ENCODE measurements around the gene HS3ST5. TPM values are rescaled to one million over a fixed set of nuclear protein-coding genes. Genes with fewer than 3 reads are reported as not detected.

The HS3ST5 gene
- total and polyA plus RNA-seq, 2 experiments from 2014 or later = 2.8 to 3.5 TPM

DNA sequence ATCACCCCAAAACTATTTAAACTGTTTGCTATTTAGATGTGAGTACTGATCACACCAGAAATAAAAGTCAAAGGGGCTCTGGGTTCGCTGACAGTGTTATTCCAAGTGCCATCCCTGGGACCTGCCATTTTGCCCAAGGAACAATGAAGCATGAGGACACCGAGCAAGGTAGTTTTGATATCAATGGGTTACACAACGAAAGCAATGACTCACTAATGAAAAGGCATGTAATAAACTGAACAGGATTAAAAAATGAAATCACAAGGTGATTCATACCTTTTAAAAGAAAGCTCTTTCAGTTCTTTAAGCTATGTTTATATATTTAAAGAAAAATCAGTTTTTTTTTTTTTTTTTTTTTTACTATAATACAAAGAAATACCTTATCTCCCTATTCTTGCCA, 102.0 kb downstream of the HS3ST5 start:
- peaks cover 20% of the 10 kb centered on the region for H3K4me1 Mint-ChIP-seq
- H3K27ac Mint-ChIP-seq = no peak overlapping the region
- H3K27me3 ChIP-seq (ENCODE audit: insufficient read depth) = no peaks in the 10 kb centered on the region
- H2AFZ ChIP-seq = no peak overlapping the region
- H3K36me3 ChIP-seq (ENCODE audit: insufficient read depth) = no peaks in the 10 kb centered on the region
- H3K4me3 ChIP-seq = no peak overlapping the region
- ATAC-seq = no peak
- no peak overlapping the region for H3K4me3 Mint-ChIP-seq
- H4K20me1 ChIP-seq (replicated peaks; ENCODE audit: insufficient read depth) = no peaks in the 10 kb centered on the region
- no peak overlapping the region for H3K27ac ChIP-seq (ENCODE audit: low read depth)
- H3F3A ChIP-seq (replicated peaks; ENCODE audit: low read depth) = no peaks in the 10 kb centered on the region
- H3K27me3 Mint-ChIP-seq (ENCODE audit: insufficient read depth, low read depth, poor library complexity) = no peaks in the 10 kb centered on the region
- H3K79me2 ChIP-seq (replicated peaks; ENCODE audit: insufficient read depth) = no peaks in the 10 kb centered on the region
- no peak overlapping the region for H3K4me2 ChIP-seq
- no peak for TF ChIP-seq EZH2phosphoT487 (IDR thresholded peaks at IDR 0.05; ENCODE audit: unreplicated experiment)
- TF ChIP-seq ZNF331 (CRISPR knock-in tag; IDR thresholded peaks at IDR 0.05; ENCODE audit: low read depth) = no peak
- TF ChIP-seq, protein P1, sequence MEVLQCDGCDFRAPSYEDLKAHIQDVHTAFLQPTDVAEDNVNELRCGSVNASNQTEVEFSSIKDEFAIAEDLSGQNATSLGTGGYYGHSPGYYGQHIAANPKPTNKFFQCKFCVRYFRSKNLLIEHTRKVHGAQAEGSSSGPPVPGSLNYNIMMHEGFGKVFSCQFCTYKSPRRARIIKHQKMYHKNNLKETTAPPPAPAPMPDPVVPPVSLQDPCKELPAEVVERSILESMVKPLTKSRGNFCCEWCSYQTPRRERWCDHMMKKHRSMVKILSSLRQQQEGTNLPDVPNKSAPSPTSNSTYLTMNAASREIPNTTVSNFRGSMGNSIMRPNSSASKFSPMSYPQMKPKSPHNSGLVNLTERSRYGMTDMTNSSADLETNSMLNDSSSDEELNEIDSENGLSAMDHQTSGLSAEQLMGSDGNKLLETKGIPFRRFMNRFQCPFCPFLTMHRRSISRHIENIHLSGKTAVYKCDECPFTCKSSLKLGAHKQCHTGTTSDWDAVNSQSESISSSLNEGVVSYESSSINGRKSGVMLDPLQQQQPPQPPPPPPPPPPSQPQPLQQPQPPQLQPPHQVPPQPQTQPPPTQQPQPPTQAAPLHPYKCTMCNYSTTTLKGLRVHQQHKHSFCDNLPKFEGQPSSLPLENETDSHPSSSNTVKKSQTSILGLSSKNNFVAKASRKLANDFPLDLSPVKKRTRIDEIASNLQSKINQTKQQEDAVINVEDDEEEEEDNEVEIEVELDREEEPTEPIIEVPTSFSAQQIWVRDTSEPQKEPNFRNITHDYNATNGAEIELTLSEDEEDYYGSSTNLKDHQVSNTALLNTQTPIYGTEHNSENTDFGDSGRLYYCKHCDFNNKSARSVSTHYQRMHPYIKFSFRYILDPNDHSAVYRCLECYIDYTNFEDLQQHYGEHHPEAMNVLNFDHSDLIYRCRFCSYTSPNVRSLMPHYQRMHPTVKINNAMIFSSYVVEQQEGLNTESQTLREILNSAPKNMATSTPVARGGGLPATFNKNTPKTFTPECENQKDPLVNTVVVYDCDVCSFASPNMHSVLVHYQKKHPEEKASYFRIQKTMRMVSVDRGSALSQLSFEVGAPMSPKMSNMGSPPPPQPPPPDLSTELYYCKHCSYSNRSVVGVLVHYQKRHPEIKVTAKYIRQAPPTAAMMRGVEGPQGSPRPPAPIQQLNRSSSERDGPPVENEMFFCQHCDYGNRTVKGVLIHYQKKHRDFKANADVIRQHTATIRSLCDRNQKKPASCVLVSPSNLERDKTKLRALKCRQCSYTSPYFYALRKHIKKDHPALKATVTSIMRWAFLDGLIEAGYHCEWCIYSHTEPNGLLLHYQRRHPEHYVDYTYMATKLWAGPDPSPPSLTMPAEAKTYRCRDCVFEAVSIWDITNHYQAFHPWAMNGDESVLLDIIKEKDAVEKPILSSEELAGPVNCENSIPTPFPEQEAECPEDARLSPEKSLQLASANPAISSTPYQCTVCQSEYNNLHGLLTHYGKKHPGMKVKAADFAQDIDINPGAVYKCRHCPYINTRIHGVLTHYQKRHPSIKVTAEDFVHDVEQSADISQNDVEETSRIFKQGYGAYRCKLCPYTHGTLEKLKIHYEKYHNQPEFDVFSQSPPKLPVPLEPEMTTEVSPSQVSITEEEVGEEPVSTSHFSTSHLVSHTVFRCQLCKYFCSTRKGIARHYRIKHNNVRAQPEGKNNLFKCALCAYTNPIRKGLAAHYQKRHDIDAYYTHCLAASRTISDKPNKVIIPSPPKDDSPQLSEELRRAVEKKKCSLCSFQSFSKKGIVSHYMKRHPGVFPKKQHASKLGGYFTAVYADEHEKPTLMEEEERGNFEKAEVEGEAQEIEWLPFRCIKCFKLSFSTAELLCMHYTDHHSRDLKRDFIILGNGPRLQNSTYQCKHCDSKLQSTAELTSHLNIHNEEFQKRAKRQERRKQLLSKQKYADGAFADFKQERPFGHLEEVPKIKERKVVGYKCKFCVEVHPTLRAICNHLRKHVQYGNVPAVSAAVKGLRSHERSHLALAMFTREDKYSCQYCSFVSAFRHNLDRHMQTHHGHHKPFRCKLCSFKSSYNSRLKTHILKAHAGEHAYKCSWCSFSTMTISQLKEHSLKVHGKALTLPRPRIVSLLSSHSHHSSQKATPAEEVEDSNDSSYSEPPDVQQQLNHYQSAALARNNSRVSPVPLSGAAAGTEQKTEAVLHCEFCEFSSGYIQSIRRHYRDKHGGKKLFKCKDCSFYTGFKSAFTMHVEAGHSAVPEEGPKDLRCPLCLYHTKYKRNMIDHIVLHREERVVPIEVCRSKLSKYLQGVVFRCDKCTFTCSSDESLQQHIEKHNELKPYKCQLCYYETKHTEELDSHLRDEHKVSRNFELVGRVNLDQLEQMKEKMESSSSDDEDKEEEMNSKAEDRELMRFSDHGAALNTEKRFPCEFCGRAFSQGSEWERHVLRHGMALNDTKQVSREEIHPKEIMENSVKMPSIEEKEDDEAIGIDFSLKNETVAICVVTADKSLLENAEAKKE (CRISPR knock-in tag; IDR thresholded peaks at IDR 0.05) = no peak
- TF ChIP-seq, protein P2, sequence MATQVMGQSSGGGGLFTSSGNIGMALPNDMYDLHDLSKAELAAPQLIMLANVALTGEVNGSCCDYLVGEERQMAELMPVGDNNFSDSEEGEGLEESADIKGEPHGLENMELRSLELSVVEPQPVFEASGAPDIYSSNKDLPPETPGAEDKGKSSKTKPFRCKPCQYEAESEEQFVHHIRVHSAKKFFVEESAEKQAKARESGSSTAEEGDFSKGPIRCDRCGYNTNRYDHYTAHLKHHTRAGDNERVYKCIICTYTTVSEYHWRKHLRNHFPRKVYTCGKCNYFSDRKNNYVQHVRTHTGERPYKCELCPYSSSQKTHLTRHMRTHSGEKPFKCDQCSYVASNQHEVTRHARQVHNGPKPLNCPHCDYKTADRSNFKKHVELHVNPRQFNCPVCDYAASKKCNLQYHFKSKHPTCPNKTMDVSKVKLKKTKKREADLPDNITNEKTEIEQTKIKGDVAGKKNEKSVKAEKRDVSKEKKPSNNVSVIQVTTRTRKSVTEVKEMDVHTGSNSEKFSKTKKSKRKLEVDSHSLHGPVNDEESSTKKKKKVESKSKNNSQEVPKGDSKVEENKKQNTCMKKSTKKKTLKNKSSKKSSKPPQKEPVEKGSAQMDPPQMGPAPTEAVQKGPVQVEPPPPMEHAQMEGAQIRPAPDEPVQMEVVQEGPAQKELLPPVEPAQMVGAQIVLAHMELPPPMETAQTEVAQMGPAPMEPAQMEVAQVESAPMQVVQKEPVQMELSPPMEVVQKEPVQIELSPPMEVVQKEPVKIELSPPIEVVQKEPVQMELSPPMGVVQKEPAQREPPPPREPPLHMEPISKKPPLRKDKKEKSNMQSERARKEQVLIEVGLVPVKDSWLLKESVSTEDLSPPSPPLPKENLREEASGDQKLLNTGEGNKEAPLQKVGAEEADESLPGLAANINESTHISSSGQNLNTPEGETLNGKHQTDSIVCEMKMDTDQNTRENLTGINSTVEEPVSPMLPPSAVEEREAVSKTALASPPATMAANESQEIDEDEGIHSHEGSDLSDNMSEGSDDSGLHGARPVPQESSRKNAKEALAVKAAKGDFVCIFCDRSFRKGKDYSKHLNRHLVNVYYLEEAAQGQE (IDR thresholded peaks at IDR 0.05; ENCODE audit: unreplicated experiment) = no peak
- TF ChIP-seq EZH2 (IDR thresholded peaks at IDR 0.05; ENCODE audit: low read depth, unreplicated experiment) = no peak
- no peak for TF ChIP-seq ZNF114 (CRISPR knock-in tag; IDR thresholded peaks at IDR 0.05)
- no peak for TF ChIP-seq NANOG (IDR thresholded peaks at IDR 0.05; ENCODE audit: borderline replicate concordance)
- no peak for TF ChIP-seq JUNB (IDR thresholded peaks at IDR 0.05; ENCODE audit: unreplicated experiment)
- no peak for TF ChIP-seq POLR2AphosphoS5 (IDR thresholded peaks at IDR 0.05; ENCODE audit: low read depth)
- TF ChIP-seq, protein P3, sequence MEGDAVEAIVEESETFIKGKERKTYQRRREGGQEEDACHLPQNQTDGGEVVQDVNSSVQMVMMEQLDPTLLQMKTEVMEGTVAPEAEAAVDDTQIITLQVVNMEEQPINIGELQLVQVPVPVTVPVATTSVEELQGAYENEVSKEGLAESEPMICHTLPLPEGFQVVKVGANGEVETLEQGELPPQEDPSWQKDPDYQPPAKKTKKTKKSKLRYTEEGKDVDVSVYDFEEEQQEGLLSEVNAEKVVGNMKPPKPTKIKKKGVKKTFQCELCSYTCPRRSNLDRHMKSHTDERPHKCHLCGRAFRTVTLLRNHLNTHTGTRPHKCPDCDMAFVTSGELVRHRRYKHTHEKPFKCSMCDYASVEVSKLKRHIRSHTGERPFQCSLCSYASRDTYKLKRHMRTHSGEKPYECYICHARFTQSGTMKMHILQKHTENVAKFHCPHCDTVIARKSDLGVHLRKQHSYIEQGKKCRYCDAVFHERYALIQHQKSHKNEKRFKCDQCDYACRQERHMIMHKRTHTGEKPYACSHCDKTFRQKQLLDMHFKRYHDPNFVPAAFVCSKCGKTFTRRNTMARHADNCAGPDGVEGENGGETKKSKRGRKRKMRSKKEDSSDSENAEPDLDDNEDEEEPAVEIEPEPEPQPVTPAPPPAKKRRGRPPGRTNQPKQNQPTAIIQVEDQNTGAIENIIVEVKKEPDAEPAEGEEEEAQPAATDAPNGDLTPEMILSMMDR (conservative IDR thresholded peaks at IDR 0.05; ENCODE audit: low read depth in 2 of 2) = no peak
- TF ChIP-seq CREB1 (CRISPR knock-in tag; IDR thresholded peaks at IDR 0.05; ENCODE audit: low read depth) = no peak
- TF ChIP-seq, protein P4, sequence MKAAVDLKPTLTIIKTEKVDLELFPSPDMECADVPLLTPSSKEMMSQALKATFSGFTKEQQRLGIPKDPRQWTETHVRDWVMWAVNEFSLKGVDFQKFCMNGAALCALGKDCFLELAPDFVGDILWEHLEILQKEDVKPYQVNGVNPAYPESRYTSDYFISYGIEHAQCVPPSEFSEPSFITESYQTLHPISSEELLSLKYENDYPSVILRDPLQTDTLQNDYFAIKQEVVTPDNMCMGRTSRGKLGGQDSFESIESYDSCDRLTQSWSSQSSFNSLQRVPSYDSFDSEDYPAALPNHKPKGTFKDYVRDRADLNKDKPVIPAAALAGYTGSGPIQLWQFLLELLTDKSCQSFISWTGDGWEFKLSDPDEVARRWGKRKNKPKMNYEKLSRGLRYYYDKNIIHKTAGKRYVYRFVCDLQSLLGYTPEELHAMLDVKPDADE (IDR thresholded peaks at IDR 0.05) = no peak
- no peak for TF ChIP-seq STAT1 (IDR thresholded peaks at IDR 0.05; ENCODE audit: unreplicated experiment)
- 0 out of 2 replicates have a peak, but pooled peaks cover 4% of the 10 kb centered on the region for H3K9me2 ChIP-seq (ENCODE audit: insufficient read depth)
- peaks cover 2% of the 10 kb centered on the region; the same call in 1 of the 2 replicates for H3K4me1 ChIP-seq (ENCODE audit: insufficient read depth)
- no peaks in the 10 kb centered on the region for H3K9me3 Mint-ChIP-seq
- no peak for DNase-seq (ENCODE audit: low spot score)
- no peaks in the 10 kb centered on the region for H3K36me3 Mint-ChIP-seq (ENCODE audit: low read depth)

All from GM23338 (cell line).